ELR (cell line): ENCODE measurements around the gene GATAD2B.

ENCODE experiments used
- DNase-seq: peaks from one replicate; pipeline ENCODE4 v3.0.0-alpha.2; 2015; ENCODE audit warnings: low read depth

The GATAD2B gene

DNA sequence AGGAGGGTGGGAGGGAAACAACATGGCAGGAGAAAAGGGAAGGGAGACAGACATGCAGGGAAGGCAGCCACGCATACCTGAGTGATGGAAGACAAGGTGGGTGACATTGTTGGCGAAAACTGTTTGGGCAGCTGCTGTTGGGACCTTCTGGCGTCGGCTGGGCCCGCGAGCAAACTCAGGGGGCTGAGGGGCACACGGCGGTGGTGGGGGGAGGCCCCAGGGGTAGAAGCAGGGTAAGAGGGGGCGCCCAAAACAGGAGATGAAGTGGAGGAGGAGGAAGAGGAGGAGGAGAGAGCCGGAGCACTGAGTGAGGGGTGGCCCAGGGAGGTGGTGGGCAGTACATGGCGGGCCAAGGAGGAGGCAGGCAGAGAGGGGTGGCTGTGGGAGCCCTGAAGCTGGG is 28.4 kb upstream of the GATAD2B start:
- no peak for DNase-seq

DNA sequence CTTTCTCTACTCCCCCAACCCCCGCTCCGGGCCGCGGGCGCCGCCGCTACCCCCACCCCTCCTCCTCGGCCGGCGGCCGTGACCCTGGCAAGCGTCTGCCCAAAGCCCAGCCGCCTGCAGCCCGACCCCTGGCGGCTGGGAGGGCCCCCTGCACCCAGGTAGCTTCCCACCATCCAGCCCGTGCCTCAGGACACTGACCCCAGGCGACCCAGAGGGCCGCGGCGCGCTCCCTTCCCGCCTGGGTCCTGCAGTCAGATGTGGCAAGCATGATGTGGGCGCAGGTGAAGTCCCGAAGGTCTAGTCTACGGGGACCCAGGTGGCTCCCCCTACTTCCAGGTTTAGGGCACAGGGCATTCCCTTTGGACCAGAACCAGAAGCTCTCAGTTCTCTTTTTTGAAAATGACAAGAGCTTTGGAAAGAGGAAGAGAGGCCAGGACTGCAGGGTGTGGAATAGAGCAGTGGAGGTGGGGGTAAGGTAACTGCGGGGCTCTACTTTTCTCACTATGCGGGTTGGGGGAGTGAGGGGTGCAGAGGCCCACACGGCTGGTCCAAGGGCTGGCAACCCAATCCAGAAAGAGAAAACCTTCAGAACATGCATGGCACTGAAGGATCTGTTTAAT is 24.0 kb upstream of the GATAD2B start, which contains the start of gene DENND4B:
TSS of gene DENND4B (minus strand) at position 97 of the 620 bp plus-strand sequence. CDS start 2,344 bp downstream, outside the sequence.
- DNase-seq: peak; percentile 84

DNA sequence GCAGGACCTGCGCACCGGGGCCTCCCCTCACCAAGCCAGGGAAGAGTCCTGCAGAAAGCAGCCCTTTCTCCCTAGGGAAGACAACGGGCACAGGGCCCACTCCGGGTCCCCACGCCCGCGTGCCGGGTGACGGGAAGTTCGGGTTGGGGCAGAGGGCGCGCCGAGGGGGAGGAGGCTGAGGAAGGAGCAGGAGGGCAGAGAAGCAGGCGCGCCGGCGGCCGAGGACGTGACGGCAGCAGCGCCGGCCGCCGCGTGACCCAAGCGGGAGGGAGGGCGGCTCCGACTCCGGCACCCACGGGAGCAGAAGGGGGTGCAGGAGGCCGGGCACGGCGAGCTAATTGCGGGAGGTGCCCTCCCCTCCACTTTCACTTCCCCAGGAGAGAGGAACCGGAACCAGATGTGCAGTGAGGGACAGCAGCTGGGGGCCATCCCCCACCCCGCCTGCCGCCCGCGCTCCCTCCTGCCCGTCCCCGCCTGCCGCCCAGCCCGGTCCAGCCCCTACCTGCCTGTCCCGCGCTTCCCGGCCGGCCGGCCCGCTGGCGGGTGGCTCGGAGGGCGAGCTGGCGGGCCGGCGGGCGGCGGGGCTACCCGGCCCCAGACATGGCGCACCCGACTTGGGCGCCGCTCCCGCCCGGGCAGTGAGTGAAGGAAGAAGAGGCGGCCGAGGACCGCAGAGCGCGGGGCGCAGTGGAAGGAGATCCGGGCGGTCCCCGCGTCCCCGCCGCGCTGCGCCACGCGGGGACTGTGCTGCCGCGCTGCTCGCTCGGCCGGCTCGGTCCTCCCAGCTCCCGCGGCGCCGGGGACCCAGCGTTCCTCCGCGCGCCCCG is 23.2 kb upstream of the GATAD2B start:
- peak; percentile 73 for DNase-seq

DNA sequence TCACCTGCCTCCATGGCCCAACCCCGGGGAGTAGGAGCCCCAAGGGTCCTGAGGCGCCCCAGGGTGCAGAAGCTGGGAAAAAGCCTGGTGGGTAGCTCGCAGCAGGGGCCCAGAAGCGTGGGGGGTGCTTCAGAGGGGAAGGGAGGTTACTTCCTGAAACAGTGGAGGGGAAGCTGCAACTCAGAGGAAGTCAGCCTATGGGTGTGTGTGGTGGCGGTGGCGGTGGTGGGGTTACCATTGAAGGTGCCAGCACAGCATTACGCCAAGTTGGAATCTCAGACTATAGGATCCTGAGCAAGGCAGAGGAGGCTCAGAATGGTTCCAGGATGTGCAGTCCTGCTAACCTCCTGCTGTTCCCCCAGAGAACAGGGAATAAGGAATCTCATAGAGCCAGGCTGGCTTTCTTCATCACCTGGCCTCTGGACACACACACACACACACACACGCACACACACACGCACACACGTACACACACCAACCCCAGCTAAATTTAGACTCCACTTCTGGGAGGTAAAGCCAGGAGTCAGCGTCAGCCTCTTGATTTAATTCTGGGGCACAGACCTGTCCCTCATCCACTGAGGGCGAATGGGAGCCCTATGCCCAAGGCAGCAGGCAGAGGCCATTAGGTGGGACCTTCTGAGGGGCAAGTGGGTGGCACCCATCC is 22.5 kb upstream of the GATAD2B start:
- DNase-seq: peak; percentile 30

DNA sequence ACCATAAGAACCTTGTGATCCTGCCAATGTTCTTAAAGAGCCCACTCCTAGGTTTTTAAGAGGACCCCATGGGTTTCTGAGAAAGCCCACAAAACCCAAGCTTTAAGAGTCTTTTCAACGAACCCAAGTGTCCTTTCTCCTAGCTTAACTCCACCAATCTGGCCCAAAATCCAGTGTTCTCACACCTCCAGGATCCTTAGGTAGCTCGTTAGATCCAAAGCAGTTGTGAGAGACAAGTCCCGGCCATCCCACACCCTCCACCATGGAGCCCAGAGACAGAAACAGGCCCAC is 22.0 kb upstream of the GATAD2B start:
- DNase-seq: no peak

DNA sequence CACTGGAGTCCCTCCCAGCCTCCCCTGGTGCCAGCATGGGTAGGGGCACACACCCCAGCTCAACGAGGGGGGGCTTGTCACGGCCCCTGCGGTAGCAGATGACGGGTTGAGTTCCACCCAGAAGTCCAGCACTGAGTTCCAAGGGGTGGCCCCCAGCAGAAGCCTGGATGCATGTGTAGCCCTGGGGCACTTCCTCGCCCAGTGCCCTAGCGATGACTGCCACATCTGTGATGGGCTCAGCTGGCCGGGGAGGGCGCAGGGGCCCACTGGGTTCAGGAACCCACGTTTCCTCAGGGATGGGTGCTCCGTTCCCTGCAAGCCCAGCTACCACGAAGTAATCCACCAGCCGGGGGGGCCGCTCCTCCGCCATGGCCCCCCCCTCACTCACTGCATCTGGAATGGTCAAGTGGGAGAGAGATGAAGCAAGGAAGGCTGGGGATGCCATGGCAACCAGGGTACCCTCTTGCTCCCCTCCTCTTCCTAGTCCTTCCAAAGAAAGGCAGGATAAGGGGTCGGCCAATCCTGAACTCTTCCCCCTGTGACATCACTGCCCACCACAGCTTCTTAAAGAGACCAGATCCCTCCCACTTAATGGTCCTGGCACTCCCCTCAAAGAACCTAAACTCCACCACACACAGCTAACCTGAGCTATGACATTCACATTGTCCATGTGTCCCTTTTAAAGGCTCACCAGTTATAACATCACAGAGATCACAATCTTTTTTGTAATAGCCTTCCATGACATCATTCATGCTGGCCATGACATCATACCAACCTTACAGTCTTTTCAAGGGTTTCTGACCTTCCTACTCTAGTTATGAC is 21.4 kb upstream of the GATAD2B start:
- DNase-seq: no peak

DNA sequence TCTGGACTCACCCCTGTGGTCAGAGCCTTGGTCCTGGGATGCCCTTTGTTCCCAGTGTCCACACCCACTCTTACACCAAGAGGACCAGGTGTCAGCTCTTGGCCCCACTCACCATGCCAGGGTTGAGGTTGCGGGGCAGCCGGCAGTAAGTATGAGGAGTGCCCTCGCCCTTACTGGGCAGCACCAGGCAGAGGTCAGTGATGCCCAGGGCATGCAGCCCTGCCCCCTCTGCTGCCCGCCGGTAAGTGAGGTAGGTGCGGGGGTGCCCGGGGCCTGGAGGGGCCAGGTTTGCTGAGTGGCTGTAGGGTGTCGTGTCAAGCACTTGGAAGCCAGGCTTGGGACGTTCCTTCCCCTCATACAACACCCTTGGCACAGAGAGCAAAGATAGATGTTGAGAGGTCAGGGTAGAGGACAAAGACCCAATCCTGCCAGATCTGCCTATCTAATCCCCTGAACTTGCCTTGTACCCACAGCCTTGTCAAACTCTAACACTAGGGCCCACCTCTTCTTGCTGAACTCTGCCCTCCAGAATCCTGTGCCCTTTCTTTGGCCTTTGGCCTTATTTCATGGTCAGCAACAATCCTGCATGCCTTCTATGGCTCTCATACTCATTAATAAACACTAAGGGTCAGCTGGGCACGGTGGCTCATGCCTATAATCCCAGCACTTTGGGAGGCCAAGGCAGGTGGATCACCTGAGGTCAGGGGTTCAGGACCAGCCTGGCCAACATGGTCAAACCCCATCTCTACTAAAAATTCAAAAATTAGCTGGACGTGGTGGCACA is 20.2 kb upstream of the GATAD2B start:
- DNase-seq: no peak

DNA sequence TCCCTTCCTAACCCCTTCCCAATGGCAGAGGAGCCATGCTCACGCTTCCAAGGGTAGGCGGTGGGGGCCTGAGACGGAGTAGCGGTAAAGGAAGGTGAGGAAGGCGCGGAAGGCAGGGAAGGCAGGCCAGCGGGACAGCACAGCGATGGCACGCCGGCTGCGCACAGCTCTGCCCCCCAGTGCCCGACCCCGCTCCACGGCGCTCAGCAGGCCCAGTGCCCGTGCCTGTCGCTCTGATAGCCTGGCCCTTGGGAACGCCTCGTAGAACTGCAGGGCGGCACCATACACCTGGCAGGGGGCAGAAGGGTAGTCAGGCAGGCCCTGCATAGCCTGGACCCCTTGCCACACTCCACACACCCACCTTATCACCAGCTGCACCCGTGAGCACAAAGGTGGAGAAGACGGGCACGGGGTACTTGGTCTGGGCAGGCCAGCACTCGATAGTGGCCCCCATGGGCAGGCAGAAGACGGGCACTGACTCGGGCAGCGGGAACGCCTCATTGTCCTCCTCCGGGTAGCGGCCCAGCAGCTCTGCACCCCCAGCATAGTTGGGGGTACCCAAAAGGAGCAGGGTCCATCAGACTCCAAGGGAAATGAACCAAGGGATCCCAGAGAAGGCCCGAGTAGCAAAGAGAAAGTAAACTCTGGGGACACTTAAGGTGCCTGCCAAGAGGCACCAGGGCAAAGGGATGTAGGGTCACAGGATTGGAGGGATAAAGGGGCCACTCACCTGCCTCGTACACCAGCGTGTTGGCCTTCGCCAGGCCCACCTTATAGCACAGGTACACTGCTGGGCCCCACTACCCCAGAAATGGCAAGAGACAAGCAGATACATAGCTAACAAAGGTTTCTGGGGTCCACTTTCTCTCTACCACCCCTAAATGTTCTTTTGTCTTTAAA is 19.3 kb upstream of the GATAD2B start:
- DNase-seq: no peak

DNA sequence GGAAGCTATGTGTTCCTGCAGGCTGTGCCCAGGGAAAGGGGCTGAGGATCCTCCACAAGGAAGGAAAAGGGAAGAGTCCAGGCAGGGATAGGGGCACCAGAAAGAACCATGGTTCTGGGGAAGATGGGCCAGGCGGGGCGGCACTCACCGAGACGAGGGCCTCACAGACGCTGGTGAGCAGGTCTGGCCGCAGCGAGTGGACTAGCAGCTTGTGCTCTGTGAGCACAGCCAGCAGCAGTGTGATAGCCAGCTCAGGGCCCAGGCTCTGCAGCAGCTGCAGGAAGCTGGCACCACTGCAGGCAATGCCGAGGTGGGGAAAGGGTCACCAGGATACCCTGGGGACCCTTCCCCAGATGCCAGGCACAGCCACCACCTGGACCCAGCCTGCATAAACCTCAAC is 18.0 kb upstream of the GATAD2B start:
- DNase-seq: no peak

DNA sequence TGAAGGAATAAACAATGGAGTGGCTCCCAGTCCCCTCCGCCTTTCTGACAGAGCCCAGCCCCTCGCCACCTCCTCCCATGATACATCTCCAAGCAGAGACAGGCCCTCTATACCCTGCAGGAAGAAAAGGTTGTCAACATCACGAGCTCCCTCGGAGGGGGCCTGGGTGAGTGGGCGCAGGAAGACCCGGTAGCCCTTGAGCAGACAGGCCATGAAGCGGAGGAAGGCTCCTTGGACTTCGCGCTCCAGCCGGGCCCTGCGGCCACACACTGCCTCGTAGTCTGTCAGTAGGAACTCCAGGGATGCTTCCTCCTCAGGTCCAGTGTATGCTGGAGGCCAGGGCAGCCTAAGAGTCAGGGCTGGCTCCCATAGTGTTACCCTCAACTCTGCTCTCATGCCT is 16.7 kb upstream of the GATAD2B start:
- DNase-seq: no peak

DNA sequence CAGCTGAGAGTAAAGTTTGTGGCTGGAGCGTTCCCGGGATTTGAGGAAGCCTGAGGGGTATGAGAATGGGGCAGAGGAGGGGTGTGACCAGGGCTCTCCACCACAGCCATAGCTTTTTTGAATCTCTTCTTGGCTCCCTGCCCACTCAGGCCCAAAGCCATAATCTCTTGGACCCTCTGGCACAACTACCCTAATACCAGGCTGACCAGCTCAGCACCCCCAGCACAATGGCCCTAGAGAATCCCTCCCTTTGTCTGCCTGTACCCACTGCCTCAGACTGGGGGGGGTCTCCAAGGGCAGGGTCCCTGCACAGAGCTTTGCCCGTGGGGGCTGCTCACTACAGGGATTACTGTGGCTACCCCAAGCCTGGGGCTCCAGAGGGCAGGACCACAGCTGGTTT is 16.2 kb upstream of the GATAD2B start:
- no peak for DNase-seq

DNA sequence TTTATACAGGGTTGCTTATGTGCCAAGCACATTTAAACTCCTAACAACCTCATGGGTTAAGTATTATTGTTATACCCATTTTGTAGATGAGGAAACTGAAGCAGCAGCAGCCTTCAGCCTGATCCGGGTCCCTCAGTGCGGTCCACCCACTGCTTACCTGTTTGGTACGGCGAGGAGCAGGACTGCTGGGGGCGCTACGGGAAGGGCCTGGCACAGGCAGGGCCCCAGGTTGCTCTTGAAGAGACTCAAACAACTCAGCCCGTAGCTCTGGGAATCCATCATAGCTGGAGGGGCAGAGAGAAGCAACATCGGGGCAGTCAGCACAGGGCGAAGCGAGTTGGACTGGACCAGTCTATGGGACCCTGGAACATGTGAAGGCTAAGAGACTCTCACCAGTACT is 14.6 kb upstream of the GATAD2B start:
- no peak for DNase-seq

DNA sequence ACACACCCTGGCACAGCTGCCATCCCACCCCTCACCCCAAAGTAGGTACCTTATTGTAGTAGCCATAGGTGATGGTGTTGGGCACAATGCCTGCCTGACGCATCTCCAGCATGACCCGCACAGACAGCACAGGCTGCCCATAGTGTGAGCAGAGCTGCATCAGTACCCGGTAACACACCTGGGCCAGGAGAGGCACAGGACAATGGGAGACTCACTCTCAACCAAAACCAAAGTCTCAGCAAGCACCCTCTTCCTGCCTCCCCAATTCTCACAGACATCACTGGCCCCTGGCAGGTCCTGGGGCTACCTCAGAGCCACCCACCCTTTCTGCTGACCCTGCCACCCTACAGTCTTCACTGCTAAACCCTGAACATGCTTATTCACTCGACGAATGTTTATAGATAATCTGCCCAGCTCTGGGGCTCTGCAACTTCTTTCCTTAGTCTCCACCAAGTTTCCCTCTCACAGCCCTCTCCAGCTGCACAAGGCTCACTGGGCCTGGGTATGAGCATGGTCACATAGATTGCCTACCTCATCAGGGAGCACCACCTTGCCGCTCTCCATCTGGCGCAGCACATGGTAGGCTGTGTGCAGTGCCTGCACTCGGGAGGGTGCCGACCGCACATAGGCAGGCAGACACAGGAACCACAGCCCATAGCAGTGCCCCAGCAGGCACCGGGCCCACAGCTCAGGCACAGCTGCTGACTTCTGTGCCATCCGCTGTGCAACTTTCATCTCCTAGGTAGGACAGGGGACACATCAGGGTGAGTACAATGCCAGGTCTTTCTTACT is 13.4 kb upstream of the GATAD2B start:
- no peak for DNase-seq

DNA sequence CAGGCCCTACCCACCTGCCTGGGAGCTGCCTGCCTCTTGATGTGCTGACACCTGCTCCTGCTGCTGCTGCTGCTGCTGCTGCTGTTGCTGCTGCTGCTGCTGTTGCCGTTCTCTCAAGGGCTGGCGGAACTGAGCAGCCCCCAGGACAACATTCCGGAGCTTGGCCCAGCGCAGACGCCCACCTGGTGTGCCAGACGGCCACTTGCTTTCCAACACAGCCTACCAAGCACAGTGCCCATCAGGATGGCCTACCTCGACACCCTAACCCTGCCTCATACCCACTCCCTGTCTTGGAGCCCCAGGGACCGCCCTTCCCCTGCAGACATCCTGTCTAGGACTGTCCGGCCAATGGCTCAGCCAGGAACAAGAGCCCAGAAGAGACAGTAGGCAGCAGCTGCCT is 12.0 kb upstream of the GATAD2B start:
- no peak for DNase-seq

DNA sequence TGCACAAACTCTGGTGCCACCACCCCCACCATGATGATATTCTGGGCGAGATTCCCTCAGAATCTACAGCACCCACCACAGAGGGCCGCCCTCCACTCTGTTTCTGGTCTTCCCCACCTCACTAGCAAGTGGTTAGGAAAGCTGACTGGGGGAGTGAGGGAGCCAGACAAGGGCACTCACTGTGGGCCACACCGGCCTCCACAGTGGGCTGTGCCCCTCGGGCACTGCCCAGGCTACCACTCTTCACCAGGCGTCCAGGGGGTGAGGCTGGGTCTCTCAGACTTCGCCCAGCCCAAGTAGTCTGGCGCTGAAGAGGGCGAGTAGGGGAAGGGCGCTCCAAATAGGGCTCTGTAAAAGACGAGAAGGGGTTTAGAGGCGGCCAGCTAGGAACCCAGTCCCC is 11.2 kb upstream of the GATAD2B start:
- DNase-seq: no peak

DNA sequence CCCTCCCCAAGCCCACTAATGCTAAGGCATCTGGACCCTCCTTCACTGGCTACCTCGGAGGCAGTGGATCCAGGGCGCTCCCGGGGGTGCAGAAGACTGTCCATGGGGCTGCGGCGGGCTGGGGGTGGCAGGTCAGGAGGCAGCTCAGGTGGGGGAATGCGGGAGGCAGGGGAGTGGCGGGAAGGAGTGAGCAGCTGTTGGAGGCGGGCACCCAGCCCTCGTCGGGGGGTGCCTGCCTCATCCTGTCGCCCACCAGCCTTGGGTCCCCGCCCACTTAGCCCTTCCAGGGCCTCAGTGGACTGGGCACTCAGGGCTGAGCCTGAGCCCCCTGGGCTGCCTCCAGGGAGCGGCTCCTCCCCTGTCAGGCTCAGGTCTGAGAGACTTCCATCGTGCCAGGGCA is 10.7 kb upstream of the GATAD2B start:
- no peak for DNase-seq

DNA sequence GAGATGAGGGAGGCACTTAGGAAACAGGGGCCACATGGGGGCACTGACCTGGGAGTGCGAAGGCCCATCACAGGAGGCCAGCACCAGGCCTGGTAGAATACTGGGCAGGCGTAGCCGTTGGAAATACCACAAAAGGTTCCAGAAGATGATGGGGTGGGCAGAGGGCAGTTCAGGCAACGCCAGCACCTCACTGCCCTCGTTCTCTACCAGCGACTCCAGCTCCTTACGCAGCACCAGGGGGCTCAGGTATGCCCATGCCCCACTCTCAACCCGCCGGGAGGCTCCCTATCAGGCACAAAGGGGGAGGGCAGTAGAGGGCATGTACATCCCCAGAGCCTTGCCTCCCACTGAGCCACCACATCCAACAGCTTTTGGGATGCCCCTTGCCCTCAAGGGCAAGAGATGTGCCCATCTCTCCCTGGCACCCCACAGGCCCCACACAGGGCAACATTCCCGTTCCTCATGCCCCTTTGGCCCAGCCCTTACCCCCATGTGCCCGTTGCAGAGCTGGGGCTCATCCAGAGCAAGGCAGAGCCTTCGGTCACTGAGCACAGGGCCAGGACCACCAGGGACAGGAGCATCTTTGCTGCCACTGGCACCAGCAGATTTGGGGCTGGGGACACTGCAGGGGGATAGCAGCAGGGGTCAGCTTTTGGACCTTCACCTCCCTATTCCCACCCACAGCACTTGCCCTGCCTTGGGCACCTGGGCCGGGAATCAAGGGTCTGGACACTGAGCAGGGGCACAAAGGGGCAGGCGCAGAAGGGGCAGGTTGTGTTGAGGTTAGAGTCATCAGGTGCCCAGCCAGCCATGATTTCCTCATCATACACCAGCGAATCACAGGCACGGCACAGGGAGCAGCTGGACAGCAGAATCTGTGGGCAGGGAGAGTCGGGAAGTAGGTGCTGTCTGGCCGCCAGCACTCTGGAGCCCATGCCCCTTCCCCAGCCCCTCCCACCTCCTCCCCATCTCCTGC is 9.7 kb upstream of the GATAD2B start:
- DNase-seq: no peak
